IPS DF 19.7 (cell line): Measurements from ENCODE around the gene NDST3.
A peak's percentile ranks its signal among the peaks of the same experiment; 100 is the strongest.

Experiments
- DNase-seq: peaks from one replicate; pipeline ENCODE4 v3.0.0-alpha.2; 2013; ENCODE audit warnings: low read depth, low spot score

The NDST3 gene

GRCh38 chr4:118034053-118034785 is at the start of gene NDST3:
Gene NDST3 (plus strand): TSS chr4:118034486. CDS start chr4:118053911, 19,425 bp downstream.
- no peak for DNase-seq

- DNase-seq = no peak
Measured at GRCh38 chr4:117986321-117986720, 48.0 kb upstream of the NDST3 start.

GRCh38 chr4:117987464-117987863 is 46.8 kb upstream of the NDST3 start:
- DNase-seq = no peak

- no peak for DNase-seq
Measured at GRCh38 chr4:117996891-117997290, 37.4 kb upstream of the NDST3 start.

- no peak for DNase-seq
Measured at GRCh38 chr4:118004088-118004487, 30.2 kb upstream of the NDST3 start.

- no peak for DNase-seq
Measured at GRCh38 chr4:118005883-118006282, 28.4 kb upstream of the NDST3 start.

- no peak for DNase-seq
Measured at GRCh38 chr4:118012142-118012541, 22.1 kb upstream of the NDST3 start.

- no peak for DNase-seq
Measured at GRCh38 chr4:118014831-118015230, 19.5 kb upstream of the NDST3 start.

- DNase-seq = no peak
Measured at GRCh38 chr4:118018381-118019145, 15.7 kb upstream of the NDST3 start.

- no peak for DNase-seq
Measured at GRCh38 chr4:118026806-118027205, 7.5 kb upstream of the NDST3 start.

GRCh38 chr4:118029224-118029623 is 5.1 kb upstream of the NDST3 start:
- DNase-seq = no peak

GRCh38 chr4:118032691-118033090 is 1.6 kb upstream of the NDST3 start:
- DNase-seq = no peak

- DNase-seq = no peak
Measured at GRCh38 chr4:118033148-118034052, 886 bp upstream of the NDST3 start.

GRCh38 chr4:118035309-118035708 is 1.0 kb downstream of the NDST3 start:
- no peak for DNase-seq

- DNase-seq = no peak
Measured at GRCh38 chr4:118036336-118036735, 2.0 kb downstream of the NDST3 start.

- DNase-seq = no peak
Measured at GRCh38 chr4:118037955-118038354, 3.7 kb downstream of the NDST3 start.

GRCh38 chr4:118046323-118046722 is 12.0 kb downstream of the NDST3 start:
- no peak for DNase-seq

GRCh38 chr4:118047043-118047442 is 12.8 kb downstream of the NDST3 start:
- DNase-seq = no peak

- peak; percentile 45 for DNase-seq
Measured at GRCh38 chr4:118058955-118059354, 24.7 kb downstream of the NDST3 start.

GRCh38 chr4:118059397-118059796 is 25.1 kb downstream of the NDST3 start:
- no peak for DNase-seq

- no peak for DNase-seq
Measured at GRCh38 chr4:118076958-118077766, 42.9 kb downstream of the NDST3 start.
